ENCODE results near the gene NEB. TPM values are rescaled to one million over a fixed set of nuclear protein-coding genes. Genes with fewer than 3 reads are reported as not detected.

Gene NEB
- total and polyA plus RNA-seq, 2 of the 13 experiments (the other 11 are each of a cell fraction or from before 2014, with no cell fraction given): 0.21 to 0.24 TPM

GRCh38 chr2:151637271-151637781, 97.0 kb downstream of the NEB start:
- no peak overlapping the region for H3K4me2 ChIP-seq (ENCODE audit: low read depth, low read length)
- peaks cover 7% of the 10 kb centered on the region; the same call in 1 of the 2 replicates for H3K9me3 ChIP-seq (ENCODE audit: low read length)
- intact Hi-C loops (cut with micrococcal nuclease; ENCODE audit: unreplicated experiment): loop anchor here (5.0 to 10.0 kb wide), 2 partner anchors 117 to 155 kb away; no protein-coding TSS in a partner anchor

DNA sequence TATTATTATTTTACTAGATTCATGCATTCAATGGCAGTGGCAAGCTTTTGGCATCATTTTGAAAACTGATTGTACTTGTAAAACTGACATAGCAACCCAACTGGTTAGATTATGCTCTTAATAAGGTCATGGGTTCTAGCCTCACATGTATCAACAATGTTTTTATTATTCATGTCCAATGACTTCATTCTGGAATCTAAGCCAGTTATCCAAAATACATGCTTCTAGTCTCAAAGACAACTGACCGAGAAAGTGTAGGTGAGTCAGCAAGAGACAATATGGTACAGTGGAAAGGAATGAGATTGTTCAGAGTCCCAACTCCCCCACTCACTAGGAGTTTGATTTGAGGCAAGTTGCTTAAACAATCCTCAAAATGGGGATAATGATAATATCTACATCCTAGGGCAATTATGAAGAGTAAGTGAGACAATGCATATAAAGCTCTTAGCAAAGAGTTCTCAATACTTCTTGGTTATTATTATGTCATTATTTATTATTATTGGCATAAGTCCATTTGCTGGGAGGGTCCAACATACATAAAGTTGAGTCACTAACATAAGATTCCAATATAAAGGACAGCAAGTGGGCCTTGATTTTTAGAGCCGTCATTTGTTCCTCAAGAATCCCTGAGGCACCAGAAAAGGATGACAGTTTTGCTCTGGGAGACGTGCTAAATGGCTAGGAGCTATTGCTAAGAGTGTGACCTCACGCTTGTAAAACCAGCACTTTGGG, 99.4 kb downstream of the NEB start:
- BruUV-seq (replicated peaks): no TSS peak
- ATAC-seq (no peak), FAIRE-seq (no peak), DNase-seq (ENCODE audit: low spot score) (no peak)
- POLR2A ChIA-PET: no interaction called here
- no peaks in the 10 kb centered on the region for H4K20me1 ChIP-seq (ENCODE audit: insufficient read depth, low read length)
- intact Hi-C loops (cut with micrococcal nuclease; ENCODE audit: unreplicated experiment) (loop anchor here (5.0 to 10.0 kb wide), 3 partner anchors 120 to 382 kb away; no protein-coding TSS in a partner anchor), in situ Hi-C loops (cut with HindIII; ENCODE audit: extremely low pct_ligation_motif_present, low pct_unique_long_range_greater_than_20kb) (loop anchor here (25.0 kb wide), 1 partner anchor 377 kb away; no protein-coding TSS in a partner anchor)
- peaks cover 7% of the 10 kb centered on the region; the same call in 1 of the 2 replicates for H3K9me3 ChIP-seq (ENCODE audit: low read length)
- H3K9ac ChIP-seq (ENCODE audit: insufficient read depth, low read depth, low read length): no peak overlapping the region
- H3K27me3 ChIP-seq (ENCODE audit: control insufficient read depth in 1 of 2, insufficient read depth in 2 of 2, low read length in 2 of 2): no peaks in the 10 kb centered on the region
- H3K27ac ChIP-seq (ENCODE audit: extremely low read length, insufficient read depth, low read length): no peak overlapping the region
- H3K4me3 ChIP-seq (replicated peaks in 1 of 3; ENCODE audit: insufficient read depth in 1 of 3, low read depth in 2 of 3, low read length in 3 of 3): no peak overlapping the region
- H3K36me3 ChIP-seq (replicated peaks in 1 of 2; ENCODE audit: control insufficient read depth in 1 of 2, insufficient read depth in 2 of 2, low read length in 2 of 2): no peaks in the 10 kb centered on the region
- 74% methylated on average over 4 of the region's 4 CpGs for WGBS (ENCODE audit: low lambda C conversion rate)
- H2AFZ ChIP-seq (ENCODE audit: low read length): no peak overlapping the region
- CTCF ChIA-PET (ENCODE audit: low intra/inter-chr PET ratio, low total read pairs): no interaction called here
- H3K4me2 ChIP-seq (ENCODE audit: low read depth, low read length): no peak overlapping the region
- H3K79me2 ChIP-seq (ENCODE audit: insufficient read depth, low read length): no peaks in the 10 kb centered on the region
- H3K4me1 ChIP-seq (ENCODE audit: insufficient read depth, low read length): peaks cover 35% of the 10 kb centered on the region
- TF ChIP-seq, protein P1, sequence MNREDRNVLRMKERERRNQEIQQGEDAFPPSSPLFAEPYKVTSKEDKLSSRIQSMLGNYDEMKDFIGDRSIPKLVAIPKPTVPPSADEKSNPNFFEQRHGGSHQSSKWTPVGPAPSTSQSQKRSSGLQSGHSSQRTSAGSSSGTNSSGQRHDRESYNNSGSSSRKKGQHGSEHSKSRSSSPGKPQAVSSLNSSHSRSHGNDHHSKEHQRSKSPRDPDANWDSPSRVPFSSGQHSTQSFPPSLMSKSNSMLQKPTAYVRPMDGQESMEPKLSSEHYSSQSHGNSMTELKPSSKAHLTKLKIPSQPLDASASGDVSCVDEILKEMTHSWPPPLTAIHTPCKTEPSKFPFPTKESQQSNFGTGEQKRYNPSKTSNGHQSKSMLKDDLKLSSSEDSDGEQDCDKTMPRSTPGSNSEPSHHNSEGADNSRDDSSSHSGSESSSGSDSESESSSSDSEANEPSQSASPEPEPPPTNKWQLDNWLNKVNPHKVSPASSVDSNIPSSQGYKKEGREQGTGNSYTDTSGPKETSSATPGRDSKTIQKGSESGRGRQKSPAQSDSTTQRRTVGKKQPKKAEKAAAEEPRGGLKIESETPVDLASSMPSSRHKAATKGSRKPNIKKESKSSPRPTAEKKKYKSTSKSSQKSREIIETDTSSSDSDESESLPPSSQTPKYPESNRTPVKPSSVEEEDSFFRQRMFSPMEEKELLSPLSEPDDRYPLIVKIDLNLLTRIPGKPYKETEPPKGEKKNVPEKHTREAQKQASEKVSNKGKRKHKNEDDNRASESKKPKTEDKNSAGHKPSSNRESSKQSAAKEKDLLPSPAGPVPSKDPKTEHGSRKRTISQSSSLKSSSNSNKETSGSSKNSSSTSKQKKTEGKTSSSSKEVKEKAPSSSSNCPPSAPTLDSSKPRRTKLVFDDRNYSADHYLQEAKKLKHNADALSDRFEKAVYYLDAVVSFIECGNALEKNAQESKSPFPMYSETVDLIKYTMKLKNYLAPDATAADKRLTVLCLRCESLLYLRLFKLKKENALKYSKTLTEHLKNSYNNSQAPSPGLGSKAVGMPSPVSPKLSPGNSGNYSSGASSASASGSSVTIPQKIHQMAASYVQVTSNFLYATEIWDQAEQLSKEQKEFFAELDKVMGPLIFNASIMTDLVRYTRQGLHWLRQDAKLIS (CRISPR knock-in tag; IDR thresholded peaks at IDR 0.05): no peak
- no peak for TF ChIP-seq ZNF598 (CRISPR knock-in tag; IDR thresholded peaks at IDR 0.05; ENCODE audit: borderline replicate concordance)
- no peak for TF ChIP-seq MAF1 (CRISPR knock-in tag; IDR thresholded peaks at IDR 0.05; ENCODE audit: borderline replicate concordance)
- no peak for TF ChIP-seq HDAC1 (CRISPR knock-in tag; IDR thresholded peaks at IDR 0.05)
- TF ChIP-seq GMEB2 (CRISPR knock-in tag; IDR thresholded peaks at IDR 0.05; ENCODE audit: low read depth): no peak
- TF ChIP-seq SMAD1 (CRISPR knock-in tag; IDR thresholded peaks at IDR 0.05; ENCODE audit: borderline replicate concordance, low read depth): no peak
- TF ChIP-seq MTA1 (CRISPR knock-in tag; IDR thresholded peaks at IDR 0.05; ENCODE audit: borderline replicate concordance): no peak
- TF ChIP-seq ZNF441 (CRISPR knock-in tag; IDR thresholded peaks at IDR 0.05; ENCODE audit: borderline replicate concordance): no peak
- TF ChIP-seq SP5 (CRISPR knock-in tag; IDR thresholded peaks at IDR 0.05; ENCODE audit: borderline replicate concordance, low read depth): no peak
- no peak for TF ChIP-seq MIXL1 (CRISPR knock-in tag; IDR thresholded peaks at IDR 0.05)

More at GRCh38 chr2:151637271-151637781, 97.0 kb downstream of the NEB start:
- BruUV-seq (replicated peaks): no TSS peak
- Histone ChIP-seq H3K4me3 (replicated peaks in 1 of 3; ENCODE audit: insufficient read depth in 1 of 3, low read depth in 2 of 3, low read length in 3 of 3) (no peak overlapping the region), H3K36me3 (replicated peaks in 1 of 2; ENCODE audit: control insufficient read depth in 1 of 2, insufficient read depth in 2 of 2, low read length in 2 of 2) (no peaks in the 10 kb centered on the region), H3K27ac (ENCODE audit: extremely low read length, insufficient read depth, low read length) (no peak overlapping the region), H3K9ac (ENCODE audit: insufficient read depth, low read depth, low read length) (no peak overlapping the region), H3K27me3 (ENCODE audit: control insufficient read depth in 1 of 2, insufficient read depth in 2 of 2, low read length in 2 of 2) (no peaks in the 10 kb centered on the region), H3K79me2 (ENCODE audit: insufficient read depth, low read length) (no peaks in the 10 kb centered on the region), H3K4me1 (ENCODE audit: insufficient read depth, low read length) (peaks cover 38% of the 10 kb centered on the region), H4K20me1 (ENCODE audit: insufficient read depth, low read length) (no peaks in the 10 kb centered on the region), H2AFZ (ENCODE audit: low read length) (no peak overlapping the region)
- 56% methylated on average over 8 of the region's 8 CpGs for WGBS (ENCODE audit: low lambda C conversion rate)
- no peak for FAIRE-seq
- ChIA-PET POLR2A (no interaction called here), CTCF (ENCODE audit: low intra/inter-chr PET ratio, low total read pairs) (no interaction called here)
- in situ Hi-C loops (cut with HindIII; ENCODE audit: extremely low pct_ligation_motif_present, low pct_unique_long_range_greater_than_20kb): loop anchor here (25.0 kb wide), 1 partner anchor 375 kb away; no protein-coding TSS in a partner anchor
- TF ChIP-seq MAFK (conservative IDR thresholded peaks at IDR 0.05 in 1 of 2, IDR thresholded peaks at IDR 0.05 in 1 of 2; ENCODE audit: low read length in 2 of 2): peak in 1 of 2 experiments; percentile 21; a peak in 1 of 4 replicates
- no peak for TF ChIP-seq PRPF4 (IDR thresholded peaks at IDR 0.05; ENCODE audit: low read depth, low read length, poor library complexity, severe bottlenecking)
- no peak for TF ChIP-seq TEAD3 (CRISPR knock-in tag; optimal IDR thresholded peaks at IDR 0.05; ENCODE audit: borderline replicate concordance)
- DNase-seq (ENCODE audit: low spot score): no peak
- no peak for ATAC-seq
